H9 (cell line): ENCODE measurements around the gene MYO5B. TPM values are rescaled to one million over a fixed set of nuclear protein-coding genes. Genes with fewer than 3 reads are reported as not detected.

ENCODE experiments used
- DNase-seq: peaks from one replicate; pipeline ENCODE4 v3.0.0-alpha.2; 2017
- H2AFZ ChIP-seq: one replicate; pipeline ENCODE4 v1.6.1; 2013; ENCODE audit warnings: mild to moderate bottlenecking, low read length, control low read depth, moderate library complexity
- H2AK5ac ChIP-seq: 2 replicates; pipeline ENCODE4 v1.6.1; 2013; ENCODE audit warnings: low read length, control low read depth, mixed read lengths; ENCODE audit not compliant: insufficient read length
- H2BK120ac ChIP-seq: one replicate; pipeline ENCODE4 v1.6.1; 2013; ENCODE audit warnings: low read depth, mild to moderate bottlenecking, low read length, control low read depth, inconsistent platforms; ENCODE audit not compliant: poor library complexity, severe bottlenecking
- H2BK12ac ChIP-seq: 2 replicates; pipeline ENCODE4 v1.6.1; 2013; ENCODE audit warnings: low read length, control low read depth, mixed read lengths, low read depth; ENCODE audit not compliant: insufficient read length
- H2BK15ac ChIP-seq: 2 replicates; pipeline ENCODE4 v1.6.1; 2013; ENCODE audit warnings: low read depth, low read length, control low read depth
- H2BK20ac ChIP-seq: one replicate; pipeline ENCODE4 v1.6.1; 2013; ENCODE audit warnings: low read depth, mild to moderate bottlenecking, low read length, control low read depth, inconsistent platforms; ENCODE audit not compliant: poor library complexity, severe bottlenecking
- H2BK5ac ChIP-seq: 2 replicates; pipeline ENCODE4 v1.6.1; 2013; ENCODE audit warnings: low read length, control low read depth, mixed read lengths; ENCODE audit not compliant: insufficient read length
- H3K14ac ChIP-seq: 2 replicates; pipeline ENCODE4 v1.6.1; 2013; ENCODE audit warnings: low read length, control low read depth; ENCODE audit not compliant: insufficient read depth
- H3K18ac ChIP-seq: 2 replicates; pipeline ENCODE4 v1.6.1; 2013; ENCODE audit warnings: low read depth, mild to moderate bottlenecking, mixed read lengths, low read length, control low read depth; ENCODE audit not compliant: insufficient read length
- H3K23ac ChIP-seq: 2 replicates; pipeline ENCODE4 v1.6.1; 2013; ENCODE audit warnings: low read length, control low read depth, mixed read lengths, low read depth; ENCODE audit not compliant: insufficient read length
- H3K23me2 ChIP-seq: 2 replicates; pipeline ENCODE4 v1.6.1; 2013; ENCODE audit warnings: low read depth, mild to moderate bottlenecking, mixed read lengths, low read length, control low read depth; ENCODE audit not compliant: insufficient read length, poor library complexity, severe bottlenecking
- H3K27ac ChIP-seq: 2 replicates; pipeline ENCODE4 v1.5.1; 2013; ENCODE audit warnings: low read length, control low read depth, mixed read lengths, low read depth; ENCODE audit not compliant: insufficient read length
- H3K27me3 ChIP-seq: 2 replicates; pipeline ENCODE4 v1.6.1; 2013; ENCODE audit warnings: low read length, control low read depth, inconsistent platforms; ENCODE audit not compliant: insufficient read depth
- H3K4ac ChIP-seq: 2 replicates; pipeline ENCODE4 v1.6.1; 2013; ENCODE audit warnings: low read depth, mild to moderate bottlenecking, control low read depth, inconsistent platforms, low read length, moderate library complexity
- H3K4me1 ChIP-seq: 2 replicates; pipeline ENCODE4 v1.6.1; 2013; ENCODE audit warnings: low read length, control low read depth, inconsistent platforms; ENCODE audit not compliant: insufficient read depth
- H3K4me2 ChIP-seq: 2 replicates; pipeline ENCODE4 v1.6.1; 2013; ENCODE audit warnings: low read length, control low read depth, mixed read lengths; ENCODE audit not compliant: insufficient read length, insufficient read depth
- H3K56ac ChIP-seq: 2 replicates; pipeline ENCODE4 v1.6.1; 2013; ENCODE audit warnings: low read depth, mild to moderate bottlenecking, mixed read lengths, low read length, control low read depth; ENCODE audit not compliant: insufficient read length
- H3K79me1 ChIP-seq: 2 replicates; pipeline ENCODE4 v1.6.1; 2013; ENCODE audit warnings: low read depth, mild to moderate bottlenecking, moderate library complexity, low read length, control low read depth, inconsistent platforms; ENCODE audit not compliant: insufficient read depth, poor library complexity, severe bottlenecking
- H3K79me2 ChIP-seq: 2 replicates; pipeline ENCODE4 v1.6.1; 2013; ENCODE audit warnings: low read length, control low read depth, inconsistent platforms; ENCODE audit not compliant: insufficient read depth
- H3K9ac ChIP-seq: 2 replicates; pipeline ENCODE4 v1.6.1; 2013; ENCODE audit warnings: low read length, control low read depth, mixed read lengths; ENCODE audit not compliant: insufficient read length; ENCODE audit errors: extremely low read depth
- H3K9me3 ChIP-seq: one replicate; pipeline ENCODE4 v1.6.1; 2013; ENCODE audit warnings: low read depth, low read length, inconsistent platforms; ENCODE audit not compliant: control insufficient read depth
- H3T11ph ChIP-seq: one replicate; pipeline ENCODE4 v1.6.1; 2013; ENCODE audit warnings: mild to moderate bottlenecking, low read length, control low read depth, inconsistent platforms
- H4K20me1 ChIP-seq: one replicate; pipeline ENCODE4 v1.6.1; 2013; ENCODE audit not compliant: control insufficient read depth, insufficient read length, insufficient read depth
- H4K5ac ChIP-seq: 2 replicates; pipeline ENCODE4 v1.6.1; 2013; ENCODE audit warnings: low read depth, mild to moderate bottlenecking, mixed read lengths, low read length, control low read depth; ENCODE audit not compliant: insufficient read length
- H4K8ac ChIP-seq: replicated peaks from 2 replicates; pipeline ENCODE4 v1.6.1; 2013; ENCODE audit warnings: low read length, control low read depth, mixed read lengths, low read depth; ENCODE audit not compliant: insufficient read length
- H4K91ac ChIP-seq: 2 replicates; pipeline ENCODE4 v1.6.1; 2013; ENCODE audit warnings: low read depth, mild to moderate bottlenecking, moderate library complexity, mixed read lengths, low read length, control low read depth; ENCODE audit not compliant: insufficient read length
- H3K27ac Mint-ChIP-seq, 3 experiments: 2 replicates in 2 of 3; 3 replicates in 1 of 3; pipeline ENCODE4 v1.8.0; 2020 to 2021; ENCODE audit warnings: mixed read lengths in 3 of 3, mild to moderate bottlenecking in 1 of 3, moderate library complexity in 1 of 3
- H3K27me3 Mint-ChIP-seq: 2 replicates; pipeline ENCODE4 v1.8.0; 2021; ENCODE audit warnings: low read depth, mild to moderate bottlenecking, moderate library complexity, mixed read lengths
- H3K36me3 Mint-ChIP-seq, 3 experiments: 2 replicates in 2 of 3; 3 replicates in 1 of 3; pipeline ENCODE4 v1.8.0; 2020 to 2021; ENCODE audit warnings: low read depth in 3 of 3, mixed read lengths in 3 of 3; ENCODE audit not compliant: insufficient read depth in 1 of 3
- H3K4me1 Mint-ChIP-seq, 2 experiments: 2 replicates each; pipeline ENCODE4 v1.8.0; 2020; ENCODE audit warnings: mixed read lengths in 2 of 2
- H3K4me3 Mint-ChIP-seq, 2 experiments: 2 replicates in 1 of 2; 3 replicates in 1 of 2; pipeline ENCODE4 v1.8.0; 2020 to 2021; ENCODE audit warnings: mild to moderate bottlenecking in 2 of 2, mixed read lengths in 2 of 2, moderate library complexity in 1 of 2
- H3K9me3 Mint-ChIP-seq, 2 experiments: 2 replicates in 1 of 2; 3 replicates in 1 of 2; pipeline ENCODE4 v1.8.0; 2020; ENCODE audit warnings: mild to moderate bottlenecking in 2 of 2, mixed read lengths in 2 of 2, moderate library complexity in 1 of 2
- CTCF ChIP-seq: fragments of 200-600 bp; sonication (generic); conservative IDR thresholded peaks from 3 replicates; pipeline ENCODE4 v1.8.0; 2021; ENCODE audit warnings: antibody characterized with exemption, mild to moderate bottlenecking
- total RNA-seq: library from RNA; stranded (reverse); gene quantifications from 2 replicates; pipeline ENCODE4 v1.2.1, GENCODE V29; 2021

Gene MYO5B
- total RNA-seq, 1 experiment from 2014 or later, result 9.3 TPM

- Histone ChIP-seq H3K27me3 (no peaks in the 10 kb centered on the region), H4K20me1 (no peaks in the 10 kb centered on the region), H2BK15ac (no peak overlapping the region), H3K9me3 (no peaks in the 10 kb centered on the region), H3K56ac (no peak overlapping the region), H3K27ac (no peak overlapping the region), H4K91ac (no peak overlapping the region), H2BK120ac (no peak overlapping the region), H3K23ac (no peak overlapping the region), H3K4me2 (no peak overlapping the region), H4K5ac (no peak overlapping the region), H3K14ac (no peak overlapping the region), H3K79me1 (no peaks in the 10 kb centered on the region), H2BK5ac (no peak overlapping the region), H3K4me1 (no peaks in the 10 kb centered on the region), H3K18ac (no peak overlapping the region), H3T11ph (no peak overlapping the region), H3K9ac (no peak overlapping the region), H4K8ac (no peak overlapping the region), H2AFZ (no peak overlapping the region), H3K4ac (no peak overlapping the region), H3K79me2 (no peaks in the 10 kb centered on the region), H2BK12ac (no peak overlapping the region), H2AK5ac (no peak overlapping the region), H3K23me2 (no peaks in the 10 kb centered on the region), H2BK20ac (no peak overlapping the region)
- H3K4me3 Mint-ChIP-seq, result no peak overlapping the region
- H3K36me3 Mint-ChIP-seq, result no peaks in the 10 kb centered on the region; a peak in 1 of 7 replicates
- no peaks in the 10 kb centered on the region for H3K9me3 Mint-ChIP-seq
- DNase-seq, result no peak
- H3K27ac Mint-ChIP-seq, result no peak overlapping the region
- H3K4me1 Mint-ChIP-seq, result 0 out of 4 replicates have a peak, but pooled peaks cover 0 to 2% of the 10 kb centered on the region in 2 experiments
- H3K27me3 Mint-ChIP-seq, result peaks cover 2% of the 10 kb centered on the region; the same call in 1 of the 2 replicates
- TF ChIP-seq CTCF, result peak; percentile 32; the same call in 2 of the 3 replicates
Observed at GRCh38 chr18:50057009-50057408, 137.9 kb downstream of the MYO5B start.
